SIG-M5 (cell line): ENCODE measurements around the gene SIX2.
"Not testable (repeated sequence)": the region's sequence is repeated elsewhere in the genome, so short reads cannot be mapped to it uniquely, and the experiment has no call there.

Source experiments
- DNase-seq: peaks from one replicate; lab custom pipeline; 2025; lab: John Stamatoyannopoulos, UW

The SIX2 gene

DNA sequence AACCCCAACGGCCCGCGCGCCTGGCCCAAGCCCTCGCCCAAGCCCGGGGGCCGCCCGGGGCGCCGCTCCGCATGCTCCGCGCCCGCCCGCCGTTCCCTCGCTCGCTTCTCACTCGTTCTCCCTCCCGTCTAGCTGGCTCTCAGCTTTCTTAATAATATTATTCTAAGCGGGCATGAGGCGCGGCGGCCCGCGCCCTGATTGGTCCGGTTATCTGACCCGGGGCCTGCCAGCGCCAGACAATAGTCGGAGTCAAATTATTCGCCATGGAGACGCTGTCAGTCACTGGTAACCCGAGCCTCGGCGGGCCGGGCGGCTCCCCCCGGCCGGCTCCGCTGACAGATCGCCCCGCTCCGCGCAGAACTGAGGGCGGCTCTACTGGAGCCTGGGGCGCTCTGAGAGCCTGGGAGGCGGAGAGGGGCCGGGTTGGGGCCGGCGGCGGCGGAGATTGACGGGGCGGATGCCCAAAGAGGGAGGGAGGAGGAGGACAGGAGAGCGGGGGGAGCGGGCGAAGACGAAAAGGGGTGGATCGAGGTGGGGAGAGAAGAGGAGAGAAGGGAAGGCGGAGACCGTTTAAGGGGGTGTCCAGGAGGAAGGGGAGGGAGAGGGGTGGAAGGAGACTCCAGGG is at the start of gene SIX2:
Gene SIX2, minus strand, starts transcription at position 150 of the 625 bp plus-strand sequence. CDS start 342 bp downstream, outside the sequence.
- no peak for DNase-seq

DNA sequence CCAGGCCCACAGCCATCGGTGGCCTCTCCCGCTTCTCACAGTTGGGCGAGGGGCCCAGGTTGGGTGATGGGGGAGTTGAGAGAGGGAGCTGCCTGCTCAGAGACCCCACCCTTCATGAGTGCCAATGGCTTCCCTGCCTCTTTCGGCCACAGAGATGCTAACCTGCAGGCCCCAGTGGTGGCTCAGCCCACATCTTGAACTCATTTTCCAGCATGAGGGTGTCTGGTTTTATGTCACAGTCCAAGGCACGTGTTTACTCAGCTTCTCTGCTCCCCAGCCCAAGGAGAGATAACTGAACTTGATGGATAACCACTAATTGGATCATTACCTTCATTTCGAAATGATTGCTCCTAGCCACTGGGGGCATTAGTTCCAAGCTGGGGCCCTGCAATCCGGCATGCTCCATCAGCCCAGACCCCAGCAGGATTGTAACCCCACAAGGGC is 45.9 kb upstream of the SIX2 start:
- no peak for DNase-seq

DNA sequence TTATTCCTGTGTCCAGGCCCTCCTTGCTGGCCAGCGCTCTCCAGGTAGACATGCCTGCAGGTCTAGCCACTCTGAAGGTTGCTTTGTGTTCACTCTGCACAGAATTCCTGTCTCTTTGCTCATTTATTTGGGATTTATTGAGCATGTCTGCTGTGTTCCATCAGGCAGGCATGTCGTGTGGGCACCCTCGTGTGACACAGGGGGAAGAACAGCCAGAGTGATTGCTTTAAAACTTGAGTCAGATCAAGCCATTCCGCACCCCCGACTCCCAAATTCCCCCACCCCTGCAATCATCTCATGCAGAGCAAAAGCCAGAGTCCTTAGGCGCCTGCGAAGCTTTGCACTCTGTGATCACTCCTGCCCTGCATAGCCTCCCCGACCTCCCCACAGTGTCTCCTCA is 44.7 kb upstream of the SIX2 start:
- no peak for DNase-seq

DNA sequence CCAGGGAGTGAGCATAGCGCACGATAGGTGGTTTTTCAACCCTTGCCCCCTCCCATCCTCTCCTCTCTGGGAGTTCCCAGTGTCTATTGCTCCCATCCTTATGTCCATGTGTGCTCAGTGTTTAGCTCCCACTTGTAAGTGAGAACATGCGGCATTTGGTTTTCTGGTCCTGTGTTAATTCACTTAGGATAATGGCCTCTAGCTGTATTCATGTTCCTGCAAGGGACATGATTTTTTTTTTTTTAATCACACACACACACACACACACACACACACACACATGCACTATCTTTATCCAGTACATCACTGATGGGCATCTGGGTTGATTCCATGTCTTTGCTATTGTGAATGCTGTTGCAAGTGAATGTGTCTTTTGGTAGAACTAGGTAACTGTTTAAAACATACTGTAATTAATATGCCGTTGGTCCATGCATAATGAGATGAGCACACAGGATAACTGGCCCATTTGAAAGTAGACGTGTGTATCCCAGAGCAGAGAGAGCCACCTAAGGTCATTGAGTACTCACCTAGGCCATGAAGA is 43.2 kb upstream of the SIX2 start:
- no peak for DNase-seq

DNA sequence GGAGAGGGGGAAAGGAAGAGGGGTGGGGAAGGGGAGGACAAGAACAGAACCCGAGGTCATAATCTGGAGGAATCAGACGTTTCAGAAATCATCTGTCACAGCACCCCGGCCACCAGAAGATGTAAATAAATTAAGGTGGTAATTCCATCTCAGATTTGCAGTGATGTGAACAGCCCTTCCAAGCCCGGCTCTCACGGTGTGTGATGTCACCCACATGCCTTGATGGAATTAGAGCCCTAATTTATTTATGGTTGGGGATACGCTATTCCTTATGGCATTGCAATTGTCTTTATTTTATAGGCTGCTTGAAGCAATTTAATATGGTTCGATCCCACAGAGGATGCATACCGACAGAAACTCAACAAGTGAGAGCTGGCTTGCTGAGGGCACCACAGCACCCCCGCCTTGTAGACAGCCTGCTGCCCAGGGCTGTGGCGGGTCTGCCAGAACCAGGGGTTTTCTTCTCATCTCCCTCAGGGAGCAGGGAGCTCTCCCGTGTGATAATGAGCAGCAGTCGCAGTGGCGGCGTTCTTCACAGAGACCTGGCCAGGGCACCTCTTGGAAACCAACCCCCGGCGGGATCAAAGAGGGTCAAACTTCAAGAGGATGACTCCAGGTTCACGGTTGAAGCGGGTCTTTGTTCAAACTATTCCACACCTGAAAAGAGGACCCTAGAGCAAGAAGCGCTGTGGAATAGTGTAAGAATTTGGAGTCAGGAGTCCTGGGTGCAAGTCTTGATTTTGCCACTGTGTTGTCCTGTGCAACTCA is 40.5 kb upstream of the SIX2 start:
- no peak for DNase-seq

DNA sequence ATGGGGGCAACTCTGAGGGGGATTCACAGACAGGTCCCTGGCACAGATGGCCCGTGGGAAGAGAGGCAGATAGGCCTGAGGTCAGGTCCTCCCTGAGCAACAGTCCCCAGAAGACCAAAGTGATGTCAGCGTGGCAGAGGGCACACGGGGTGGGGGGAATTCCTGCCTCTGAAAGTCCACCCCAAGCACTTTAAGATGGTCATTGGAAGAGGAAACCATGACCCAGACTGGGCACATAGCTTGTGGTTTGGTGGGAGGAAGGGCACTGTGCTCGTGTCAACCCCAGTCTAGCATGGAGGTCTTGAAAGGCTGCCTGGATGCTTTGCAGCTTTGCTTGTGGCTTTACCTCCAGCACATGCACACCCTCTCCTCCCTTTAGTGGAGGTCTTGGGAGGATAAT is 38.0 kb upstream of the SIX2 start:
- no peak for DNase-seq

DNA sequence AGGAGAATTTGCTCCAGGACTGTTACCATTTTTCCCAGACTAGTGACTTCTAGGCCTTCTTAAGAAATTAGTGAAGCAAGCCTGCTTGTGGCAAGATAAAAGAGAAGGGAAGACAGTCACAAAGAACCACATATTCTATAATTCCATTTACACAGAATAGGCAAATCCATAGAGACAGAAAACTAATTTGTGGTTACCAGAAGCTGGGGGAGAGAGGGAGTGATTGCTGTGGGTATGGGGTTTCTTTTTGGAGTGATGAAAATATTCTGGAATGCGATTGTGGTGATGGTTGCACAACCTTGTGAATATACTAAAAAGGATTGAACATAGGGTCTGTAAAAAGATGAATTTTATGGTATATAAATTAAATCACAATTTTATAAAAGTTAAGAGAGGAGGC is 37.5 kb upstream of the SIX2 start:
- DNase-seq = no peak

DNA sequence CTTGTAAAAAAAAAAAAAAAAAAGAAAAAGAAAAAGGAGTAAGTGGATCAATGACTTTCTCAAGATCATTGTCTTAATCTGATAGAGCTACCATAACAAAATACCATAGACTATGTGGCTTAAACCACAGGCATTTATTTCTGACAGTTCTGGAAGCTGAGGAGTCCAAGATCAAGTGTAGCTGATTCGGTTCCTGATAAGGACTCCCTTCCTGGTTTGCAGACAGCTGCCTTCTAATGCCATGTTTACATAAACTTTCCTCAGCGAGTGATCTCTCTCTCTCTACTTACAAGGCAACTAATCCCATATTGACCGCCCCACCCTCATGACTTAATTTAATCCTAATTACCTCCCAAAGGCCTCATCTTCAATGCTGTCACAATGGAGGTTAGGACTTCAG is 36.5 kb upstream of the SIX2 start:
- DNase-seq = no peak

DNA sequence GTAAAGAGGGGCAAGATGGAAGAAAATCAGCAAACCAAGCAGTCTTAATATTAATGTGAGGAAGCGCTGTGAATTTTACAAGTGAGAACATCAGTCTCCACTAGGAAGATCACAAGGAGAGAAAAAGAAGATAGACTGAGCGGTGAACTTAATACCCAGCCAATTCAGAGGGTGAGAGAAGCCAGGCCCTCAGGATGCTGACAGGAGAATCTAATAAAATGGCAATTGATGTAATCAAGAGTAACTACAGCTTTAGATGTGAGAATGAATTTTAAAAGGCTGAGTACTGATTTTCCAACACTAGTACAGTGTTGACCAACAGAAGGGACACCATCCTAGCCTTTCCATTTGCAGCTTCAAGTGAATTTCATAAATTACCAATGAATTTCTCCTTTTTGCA is 35.7 kb upstream of the SIX2 start:
- DNase-seq = no peak

DNA sequence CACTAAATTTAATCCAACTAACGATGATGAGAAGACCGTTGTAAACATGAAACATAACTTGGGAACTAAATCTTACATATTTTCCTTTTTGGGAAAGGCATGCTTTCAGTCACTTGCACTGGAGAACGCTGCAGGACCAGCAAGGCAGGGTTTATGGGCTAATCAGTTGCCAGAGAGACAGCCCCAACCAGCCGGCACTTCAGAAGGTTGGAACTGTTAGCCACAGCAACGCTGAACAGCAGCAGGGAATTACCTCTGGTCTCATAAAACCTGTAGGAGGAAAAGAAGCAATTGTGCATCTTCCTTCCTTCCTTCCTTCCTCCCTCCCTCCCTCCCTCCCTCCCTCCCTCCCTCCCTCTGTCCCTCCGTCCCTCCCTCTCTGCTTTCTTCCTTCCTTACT is 33.9 kb upstream of the SIX2 start:
- DNase-seq = no peak

DNA sequence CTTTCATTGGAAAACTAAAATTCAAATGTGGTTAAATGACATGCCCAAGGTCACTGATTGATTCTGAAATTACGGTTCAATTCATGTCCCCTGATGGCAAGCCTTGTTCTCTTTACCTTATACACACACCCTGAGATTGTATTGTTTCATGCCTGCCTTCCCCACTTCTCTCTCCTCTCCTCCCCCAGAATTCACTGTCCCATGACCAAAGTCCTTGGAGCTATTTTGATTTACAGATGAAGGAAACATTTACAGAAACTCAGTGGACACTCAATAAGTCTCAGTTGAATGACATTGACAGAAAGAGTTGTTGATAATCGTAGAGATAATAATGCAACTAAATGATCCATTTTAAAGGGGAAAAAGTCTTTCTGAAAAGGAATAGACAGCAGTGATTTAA is 33.1 kb upstream of the SIX2 start:
- DNase-seq = no peak

DNA sequence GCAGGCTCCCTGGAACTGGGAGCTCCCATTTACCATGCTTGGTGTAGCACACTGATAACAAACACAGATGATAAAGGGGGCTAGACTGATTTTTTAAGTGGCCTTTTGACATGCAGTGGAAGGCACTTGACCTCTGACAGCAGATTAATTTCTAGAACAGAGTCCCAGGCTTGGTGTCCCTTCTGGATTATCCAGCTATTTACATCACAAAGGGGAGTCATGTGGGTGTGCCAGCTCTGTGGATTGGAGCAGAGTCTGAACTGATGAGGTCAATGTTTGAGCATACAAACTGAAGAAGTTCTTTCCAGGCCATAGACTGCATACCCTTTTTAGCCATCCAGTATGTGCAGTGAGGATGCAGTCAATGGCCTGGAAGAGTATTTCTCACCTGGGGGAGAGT is 31.5 kb upstream of the SIX2 start:
- DNase-seq = no peak

DNA sequence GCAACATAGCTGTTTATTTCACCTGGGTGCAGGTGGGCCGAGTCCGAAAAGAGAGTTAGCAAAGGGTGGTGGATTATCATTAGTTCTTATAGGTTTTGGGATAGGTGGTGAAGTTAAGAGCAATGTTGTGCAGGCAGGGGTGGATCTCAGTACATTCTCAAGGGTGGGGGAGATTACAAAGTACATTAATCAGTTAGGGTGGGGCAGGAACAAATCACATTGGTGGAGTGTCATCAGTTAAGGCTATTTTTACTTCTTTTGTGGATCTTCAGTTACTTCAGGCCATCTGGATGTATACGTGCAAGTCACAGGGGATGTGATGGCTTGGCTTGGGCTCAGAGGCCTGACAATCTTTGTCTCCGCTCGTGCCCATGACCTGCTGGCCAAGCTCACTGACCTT is 30.6 kb upstream of the SIX2 start:
- not testable (repeated sequence) for DNase-seq

DNA sequence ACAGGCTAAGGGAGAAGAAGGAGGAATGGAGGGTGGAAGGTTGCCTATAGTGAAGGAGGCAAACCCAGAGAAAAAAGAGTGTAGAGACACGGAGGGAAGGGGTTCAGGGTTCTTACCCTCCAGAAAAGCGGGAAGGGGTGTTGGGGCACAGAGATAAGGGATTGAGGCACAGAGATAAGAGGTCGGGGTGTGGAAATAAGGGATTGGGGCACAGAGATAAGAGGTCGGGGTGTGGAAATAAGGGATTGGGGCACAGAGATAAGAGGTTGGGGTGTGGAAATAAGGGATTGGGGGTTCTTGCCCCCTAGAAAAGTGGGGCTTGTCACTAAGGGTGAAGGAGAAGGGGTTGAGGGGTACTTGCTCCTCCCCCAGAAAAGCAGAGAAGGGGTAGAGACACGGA is 29.6 kb upstream of the SIX2 start:
- not testable (repeated sequence) for DNase-seq

DNA sequence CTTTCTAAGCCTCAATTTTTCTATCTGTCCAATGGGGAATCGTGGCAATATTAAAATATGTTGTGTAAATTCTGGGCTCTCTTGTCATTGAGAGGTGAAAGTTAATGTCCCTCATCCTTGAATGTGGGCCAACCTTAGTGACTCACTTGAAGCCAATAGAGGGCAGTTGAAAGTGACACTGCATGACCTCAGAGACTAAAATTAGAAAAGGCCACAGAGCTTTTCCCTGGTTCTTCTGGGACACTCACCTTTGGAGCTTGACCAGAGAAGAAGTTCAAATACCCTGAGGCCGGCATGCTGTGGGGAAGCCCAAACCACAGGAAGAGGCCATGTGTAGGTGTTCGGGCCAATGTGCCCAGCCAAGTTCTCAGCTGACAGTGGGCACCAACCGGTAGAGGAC is 24.1 kb upstream of the SIX2 start:
- no peak for DNase-seq

DNA sequence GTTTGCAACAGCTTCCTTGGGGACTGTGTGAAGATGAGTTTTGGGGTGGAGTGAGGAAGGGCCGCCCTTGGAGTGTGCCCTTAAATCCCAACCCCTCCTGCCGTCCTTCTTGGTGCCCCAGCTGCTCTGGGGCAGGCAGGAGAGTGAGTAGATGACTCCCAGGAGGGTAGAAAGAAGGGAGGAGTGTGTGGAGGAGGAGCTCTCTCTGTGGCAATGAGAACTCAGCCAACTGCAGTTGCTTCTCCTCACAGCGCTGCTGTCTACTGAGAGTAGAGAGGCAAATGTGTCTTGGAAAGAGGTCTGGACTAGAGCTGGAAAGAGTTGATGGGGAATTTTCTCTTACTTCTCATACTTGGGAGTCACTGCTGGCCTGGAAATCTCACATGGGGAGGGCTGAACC is 21.8 kb upstream of the SIX2 start:
- no peak for DNase-seq

DNA sequence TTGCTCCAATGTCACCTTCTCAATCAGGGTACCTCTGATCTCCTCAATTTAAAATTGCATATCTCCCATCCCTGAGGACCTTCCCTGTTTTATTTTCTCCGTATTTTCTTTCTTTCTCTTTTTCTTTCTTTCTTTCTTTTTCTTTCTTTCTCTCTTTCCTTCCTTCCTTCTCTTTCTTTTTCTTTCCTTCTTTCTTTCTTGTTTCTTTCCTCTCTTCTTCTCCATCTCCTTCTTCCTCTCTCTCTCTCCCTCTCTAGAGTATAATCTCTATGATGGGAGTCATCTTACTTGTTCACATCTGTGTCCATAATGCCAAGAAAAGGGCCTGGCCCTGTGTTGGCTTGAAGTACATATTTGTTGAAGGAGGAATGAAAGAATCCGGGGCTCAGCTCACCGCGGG is 21.3 kb upstream of the SIX2 start:
- DNase-seq = no peak

DNA sequence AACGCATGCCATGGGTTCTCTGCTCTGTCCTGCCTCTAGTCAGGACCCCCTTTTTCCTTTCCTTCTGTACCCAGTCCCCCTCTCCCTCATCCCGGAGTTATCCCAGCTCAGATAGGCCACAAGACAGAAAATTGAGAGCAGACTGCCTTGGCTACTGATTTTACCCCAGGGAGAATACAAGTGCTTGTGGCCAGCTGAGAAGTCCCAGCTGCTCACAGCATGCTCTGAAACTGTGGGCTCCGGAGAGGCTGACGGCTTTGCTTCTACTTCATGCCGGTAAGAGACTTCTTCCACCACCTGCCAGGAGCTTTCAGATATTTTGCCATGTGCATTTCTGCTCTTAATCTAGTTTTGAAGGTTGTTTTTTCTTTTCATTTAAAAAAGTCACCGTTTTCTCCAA is 20.0 kb upstream of the SIX2 start:
- no peak for DNase-seq

DNA sequence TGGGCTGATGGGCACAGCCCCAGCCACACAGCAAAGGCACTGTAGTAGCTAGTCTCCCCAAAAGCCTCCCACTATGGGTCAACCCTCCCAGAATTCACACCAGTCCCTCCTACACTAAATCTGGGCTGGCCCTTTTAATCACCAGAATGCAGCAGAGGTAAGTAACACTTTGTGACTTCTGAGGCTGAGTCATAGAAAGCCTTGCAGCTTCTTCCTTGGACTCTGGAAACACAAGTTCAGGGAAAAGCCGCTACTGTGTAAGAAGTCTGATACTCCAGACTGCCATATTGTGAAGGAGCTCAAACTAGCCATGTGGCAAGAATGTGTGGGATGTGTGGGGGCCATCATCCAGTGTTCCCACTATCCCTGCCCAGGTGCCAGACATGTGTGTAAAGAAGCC is 19.0 kb upstream of the SIX2 start:
- no peak for DNase-seq

DNA sequence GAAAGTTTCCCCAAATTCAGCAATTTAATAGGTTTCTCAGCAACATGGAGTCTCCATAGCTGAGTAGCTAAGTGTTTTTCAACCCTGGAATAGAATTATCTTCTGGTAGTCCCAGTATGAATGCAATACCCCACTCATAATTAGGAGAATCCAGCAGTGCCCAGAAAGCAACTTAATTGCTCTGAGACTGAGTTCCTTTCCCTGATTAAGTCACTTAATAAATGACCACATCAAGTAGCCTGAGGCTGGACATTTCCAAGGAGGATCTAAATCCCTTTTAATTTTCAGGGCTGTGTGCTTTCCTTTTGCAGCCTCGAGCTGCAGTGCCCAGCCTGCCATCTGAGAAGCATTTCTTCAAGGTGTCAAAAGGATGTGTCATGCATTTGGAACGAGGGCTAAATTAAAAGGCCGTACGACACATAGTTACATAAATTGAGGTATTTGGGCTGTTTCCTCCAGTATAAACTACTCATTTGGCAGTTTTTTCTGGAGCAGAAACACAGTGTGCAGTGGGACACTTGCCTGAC is 17.7 kb upstream of the SIX2 start:
- DNase-seq = no peak

DNA sequence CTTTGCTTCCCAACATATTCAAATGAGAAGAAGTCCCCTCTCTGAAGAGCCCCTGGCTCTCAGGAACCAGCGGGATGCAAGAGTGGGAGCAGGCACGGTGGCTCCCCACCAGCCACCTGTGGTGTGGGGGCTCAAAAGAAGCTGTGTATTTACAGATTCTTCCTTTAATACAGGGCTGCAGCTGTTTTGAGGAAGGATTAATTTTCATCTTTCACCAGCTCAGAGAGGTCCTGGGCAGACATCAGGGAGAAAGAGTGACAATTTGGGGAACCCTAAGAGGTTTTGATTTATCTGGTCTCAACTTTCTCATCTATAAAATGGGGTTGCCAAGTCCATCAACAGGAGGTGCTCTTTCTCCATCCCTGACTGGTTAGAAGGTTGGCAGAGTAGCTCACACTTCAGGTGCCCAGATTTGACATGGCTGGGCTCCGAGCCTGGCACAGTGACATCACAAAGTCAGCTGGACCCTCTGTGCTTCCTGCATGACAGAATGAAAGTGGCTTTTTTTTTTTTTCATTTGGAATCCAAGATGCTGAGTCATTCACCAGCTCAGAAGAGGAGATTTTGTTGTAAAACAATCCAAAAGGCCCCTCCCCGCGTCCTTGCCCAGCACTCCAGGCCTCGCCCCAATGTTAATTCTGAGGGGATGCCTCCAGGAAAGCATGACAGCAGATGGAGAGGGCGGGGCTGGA is 15.5 kb upstream of the SIX2 start:
- DNase-seq = no peak

DNA sequence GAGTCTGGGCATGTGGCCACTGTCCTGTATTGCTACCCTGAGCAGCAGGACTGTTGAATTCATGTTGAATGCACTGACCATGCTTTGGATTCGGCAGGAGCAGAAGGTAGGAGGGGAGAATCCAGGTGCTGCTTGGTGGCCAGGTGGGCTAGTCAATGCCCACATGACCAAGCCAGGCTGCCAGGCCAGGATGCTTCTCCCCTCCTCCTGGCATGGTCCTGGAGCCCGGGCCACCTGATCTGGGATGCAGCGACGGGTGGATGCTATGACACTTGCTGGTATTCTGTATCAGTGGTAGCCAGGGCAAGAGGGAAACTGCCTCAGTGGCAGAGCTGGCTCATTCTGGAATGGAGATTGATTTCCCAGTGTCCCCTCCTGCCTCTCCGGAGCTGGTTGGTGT is 14.8 kb upstream of the SIX2 start:
- no peak for DNase-seq

DNA sequence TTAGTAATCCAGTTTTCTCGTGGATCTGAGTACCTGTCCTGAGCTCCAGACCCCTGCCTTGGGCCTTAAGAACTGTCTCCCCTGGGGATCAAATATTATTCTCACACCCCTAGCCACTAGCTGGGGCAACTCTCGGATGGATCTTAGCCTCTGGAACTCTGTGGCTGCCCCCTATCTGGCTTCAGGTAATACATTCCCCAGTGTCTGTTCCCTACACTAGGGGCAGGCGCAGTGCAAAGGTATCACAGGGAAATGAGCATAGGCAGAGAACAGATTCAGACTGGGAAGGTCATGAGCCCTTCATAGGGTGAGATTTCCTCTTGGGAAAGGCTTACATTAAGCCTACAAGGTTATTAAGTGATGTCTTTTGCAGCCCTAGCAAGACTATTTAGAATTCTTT is 11.2 kb upstream of the SIX2 start:
- no peak for DNase-seq
